ENCODE measurements around the gene SLC43A2.
"Not testable (repeated sequence)": the region's sequence is repeated elsewhere in the genome, so short reads cannot be mapped to it uniquely, and the experiment has no call there.

The SLC43A2 gene

GRCh38 chr17:1539811-1540210, 88.8 kb downstream of the SLC43A2 start:
- no peaks in the 10 kb centered on the region for H3K9me3 ChIP-seq (ENCODE audit: control insufficient read depth, low read length)
- H3K36me3 ChIP-seq (ENCODE audit: control insufficient read depth, insufficient read depth, low read length, severe bottlenecking) = peaks cover 84% of the 10 kb centered on the region
- H3K9ac ChIP-seq (ENCODE audit: low read length) = no peak overlapping the region
- H3K27me3 ChIP-seq (replicated peaks; ENCODE audit: control insufficient read depth, insufficient read depth, low read length) = no peaks in the 10 kb centered on the region
- DNase-seq (ENCODE audit: low read depth) = no peak
- H3K4me1 ChIP-seq (ENCODE audit: control insufficient read depth, insufficient read depth, low read length) = no peaks in the 10 kb centered on the region
- H3K4me3 ChIP-seq (ENCODE audit: low read length) = no peak overlapping the region

GRCh38 chr17:1535737-1536136, 92.9 kb downstream of the SLC43A2 start:
- no peak for DNase-seq (ENCODE audit: low read depth)
- H3K9me3 ChIP-seq (ENCODE audit: control insufficient read depth, low read length) = no peaks in the 10 kb centered on the region
- no peaks in the 10 kb centered on the region for H3K4me1 ChIP-seq (ENCODE audit: control insufficient read depth, insufficient read depth, low read length)
- H3K36me3 ChIP-seq (ENCODE audit: control insufficient read depth, insufficient read depth, low read length, severe bottlenecking) = peaks cover 82% of the 10 kb centered on the region
- H3K4me3 ChIP-seq (ENCODE audit: low read length) = no peak overlapping the region
- H3K9ac ChIP-seq (ENCODE audit: low read length) = no peak overlapping the region
- no peaks in the 10 kb centered on the region for H3K27me3 ChIP-seq (replicated peaks; ENCODE audit: control insufficient read depth, insufficient read depth, low read length)

- peaks cover 79% of the 10 kb centered on the region for H3K36me3 ChIP-seq (ENCODE audit: control insufficient read depth, insufficient read depth, low read length, severe bottlenecking)
- DNase-seq (ENCODE audit: low read depth) = no peak
- H3K4me1 ChIP-seq (ENCODE audit: control insufficient read depth, insufficient read depth, low read length) = no peaks in the 10 kb centered on the region
- H3K4me3 ChIP-seq (ENCODE audit: low read length) = no peak overlapping the region
- H3K9ac ChIP-seq (ENCODE audit: low read length) = no peak overlapping the region
- H3K27me3 ChIP-seq (replicated peaks; ENCODE audit: control insufficient read depth, insufficient read depth, low read length) = no peaks in the 10 kb centered on the region
- no peaks in the 10 kb centered on the region for H3K9me3 ChIP-seq (ENCODE audit: control insufficient read depth, low read length)
Measured at GRCh38 chr17:1533661-1534325, 94.8 kb downstream of the SLC43A2 start.

GRCh38 chr17:1532836-1533602, 95.6 kb downstream of the SLC43A2 start:
- Histone ChIP-seq H3K9ac (ENCODE audit: low read length) (no peak overlapping the region), H3K4me1 (ENCODE audit: control insufficient read depth, insufficient read depth, low read length) (no peaks in the 10 kb centered on the region), H3K27me3 (replicated peaks; ENCODE audit: control insufficient read depth, insufficient read depth, low read length) (no peaks in the 10 kb centered on the region), H3K36me3 (ENCODE audit: control insufficient read depth, insufficient read depth, low read length, severe bottlenecking) (peaks cover 79% of the 10 kb centered on the region), H3K9me3 (ENCODE audit: control insufficient read depth, low read length) (no peaks in the 10 kb centered on the region), H3K4me3 (ENCODE audit: low read length) (no peak overlapping the region)
- DNase-seq (ENCODE audit: low read depth) = no peak

GRCh38 chr17:1529863-1530262, 98.8 kb downstream of the SLC43A2 start:
- Histone ChIP-seq H3K27me3 (replicated peaks; ENCODE audit: control insufficient read depth, insufficient read depth, low read length) (no peaks in the 10 kb centered on the region), H3K4me3 (ENCODE audit: low read length) (no peak overlapping the region)

GRCh38 chr17:1526876-1527275, 101.8 kb downstream of the SLC43A2 start:
- H3K36me3 ChIP-seq (ENCODE audit: control insufficient read depth, insufficient read depth, low read length, severe bottlenecking) = peaks cover 67% of the 10 kb centered on the region

More at GRCh38 chr17:1529863-1530262, 98.8 kb downstream of the SLC43A2 start:
- Histone ChIP-seq H3K36me3 (ENCODE audit: control insufficient read depth, insufficient read depth, low read length, severe bottlenecking) (peaks cover 80% of the 10 kb centered on the region), H3K9ac (ENCODE audit: low read length) (no peak overlapping the region), H3K4me1 (ENCODE audit: control insufficient read depth, insufficient read depth, low read length) (peaks cover 13% of the 10 kb centered on the region), H3K9me3 (ENCODE audit: control insufficient read depth, low read length) (no peaks in the 10 kb centered on the region)
- DNase-seq (ENCODE audit: low read depth) = no peak

GRCh38 chr17:1522626-1523025, 106.0 kb downstream of the SLC43A2 start:
- Histone ChIP-seq H3K9me3 (ENCODE audit: control insufficient read depth, low read length) (no peaks in the 10 kb centered on the region), H3K4me1 (ENCODE audit: control insufficient read depth, insufficient read depth, low read length) (peaks cover 15% of the 10 kb centered on the region), H3K36me3 (ENCODE audit: control insufficient read depth, insufficient read depth, low read length, severe bottlenecking) (peaks cover 62% of the 10 kb centered on the region), H3K4me3 (ENCODE audit: low read length) (no peak overlapping the region), H3K27me3 (replicated peaks; ENCODE audit: control insufficient read depth, insufficient read depth, low read length) (no peaks in the 10 kb centered on the region), H3K9ac (ENCODE audit: low read length) (no peak overlapping the region)
- DNase-seq (ENCODE audit: low read depth) = no peak

More at GRCh38 chr17:1526876-1527275, 101.8 kb downstream of the SLC43A2 start:
- not testable (repeated sequence) for H3K27me3 ChIP-seq (replicated peaks; ENCODE audit: control insufficient read depth, insufficient read depth, low read length); DNase-seq (ENCODE audit: low read depth); H3K9ac ChIP-seq (ENCODE audit: low read length); H3K9me3 ChIP-seq (ENCODE audit: control insufficient read depth, low read length); H3K4me3 ChIP-seq (ENCODE audit: low read length)
- H3K4me1 ChIP-seq (ENCODE audit: control insufficient read depth, insufficient read depth, low read length) = peaks cover 13% of the 10 kb centered on the region

- DNase-seq (ENCODE audit: low read depth) = no peak
- Histone ChIP-seq H3K4me1 (ENCODE audit: control insufficient read depth, insufficient read depth, low read length) (peaks cover 8% of the 10 kb centered on the region), H3K4me3 (ENCODE audit: low read length) (no peak overlapping the region), H3K27me3 (replicated peaks; ENCODE audit: control insufficient read depth, insufficient read depth, low read length) (no peaks in the 10 kb centered on the region), H3K9me3 (ENCODE audit: control insufficient read depth, low read length) (no peaks in the 10 kb centered on the region), H3K9ac (ENCODE audit: low read length) (no peak overlapping the region), H3K36me3 (ENCODE audit: control insufficient read depth, insufficient read depth, low read length, severe bottlenecking) (peaks cover 49% of the 10 kb centered on the region)
Measured at GRCh38 chr17:1521086-1521640, 107.5 kb downstream of the SLC43A2 start.

- Histone ChIP-seq H3K9ac (ENCODE audit: low read length) (no peak overlapping the region), H3K4me1 (ENCODE audit: control insufficient read depth, insufficient read depth, low read length) (peaks cover 14% of the 10 kb centered on the region), H3K4me3 (ENCODE audit: low read length) (no peak overlapping the region), H3K27me3 (replicated peaks; ENCODE audit: control insufficient read depth, insufficient read depth, low read length) (no peaks in the 10 kb centered on the region), H3K9me3 (ENCODE audit: control insufficient read depth, low read length) (no peaks in the 10 kb centered on the region), H3K36me3 (ENCODE audit: control insufficient read depth, insufficient read depth, low read length, severe bottlenecking) (peaks cover 39% of the 10 kb centered on the region)
- no peak for DNase-seq (ENCODE audit: low read depth)
Measured at GRCh38 chr17:1519678-1520077, 109.0 kb downstream of the SLC43A2 start.
